ENCODE data around the gene SLC9A9. TPM values are rescaled to one million over a fixed set of nuclear protein-coding genes. Genes with fewer than 3 reads are reported as not detected.

The SLC9A9 gene
- total and polyA plus RNA-seq, 2 of the 8 experiments (the other 6 are each of a cell fraction or from before 2014, with no cell fraction given): 0.48 to 1.1 TPM

DNA sequence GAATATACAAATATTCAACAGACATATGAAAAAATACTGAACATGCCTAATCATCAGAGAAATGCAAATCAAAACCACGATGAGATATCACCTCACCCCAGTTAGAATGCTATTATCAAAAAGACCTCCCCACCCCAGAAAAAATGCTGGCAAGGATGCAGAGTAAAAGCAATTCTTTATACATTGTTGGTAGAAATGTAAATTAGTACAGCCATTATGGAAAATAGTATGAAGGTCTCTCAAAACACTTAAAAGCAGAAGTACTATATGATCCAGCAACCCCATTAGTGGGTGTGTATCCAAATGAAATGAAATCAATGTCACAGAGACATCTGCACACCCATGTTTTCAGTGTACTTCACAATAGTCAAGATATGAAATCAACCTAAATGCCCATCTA lies 420.0 kb downstream of the SLC9A9 start:
- Histone ChIP-seq H2BK5ac (ENCODE audit: low read depth, low read length) (no peak overlapping the region), H4K8ac (ENCODE audit: extremely low read depth, insufficient read depth, low read length) (no peak overlapping the region), H3K9ac (replicated peaks in 1 of 4; ENCODE audit: extremely low read depth in 1 of 4, low read depth in 3 of 4, low read length in 3 of 4) (no peak overlapping the region), H3K79me1 (ENCODE audit: low read depth, low read length) (no peaks in the 10 kb centered on the region), H2BK20ac (ENCODE audit: low read length) (no peak overlapping the region), H3K56ac (replicated peaks; ENCODE audit: insufficient read length, low read depth, low read length) (no peak overlapping the region), H3K23me2 (ENCODE audit: low read depth, low read length) (no peaks in the 10 kb centered on the region; the same call in 1 of the 2 replicates), H3K36me3 (ENCODE audit: control insufficient read depth in 2 of 4, insufficient read depth in 4 of 4, low read length in 3 of 4) (no peaks in the 10 kb centered on the region), H3K9me3 (ENCODE audit: insufficient read depth in 2 of 2, low read depth in 1 of 2, low read length in 1 of 2) (no peaks in the 10 kb centered on the region), H2AK5ac (ENCODE audit: low read depth, low read length) (no peak overlapping the region), H4K20me1 (replicated peaks in 1 of 2; ENCODE audit: control insufficient read depth in 1 of 2, insufficient read depth in 2 of 2, low read length in 2 of 2) (no peaks in the 10 kb centered on the region), H3K27ac (ENCODE audit: low read depth, low read length) (no peak overlapping the region), H3K4ac (replicated peaks; ENCODE audit: insufficient read length, low read depth, low read length) (no peak overlapping the region), H3K14ac (ENCODE audit: insufficient read length) (no peak overlapping the region), H2AFZ (ENCODE audit: low read length) (no peak overlapping the region), H2BK12ac (ENCODE audit: low read depth, low read length) (no peak overlapping the region), H4K91ac (replicated peaks; ENCODE audit: insufficient read length, low read length) (no peak overlapping the region), H3K23ac (ENCODE audit: insufficient read length) (no peak overlapping the region), H3K4me1 (replicated peaks in 1 of 4; ENCODE audit: control insufficient read depth in 3 of 4, insufficient read depth in 4 of 4, low read length in 3 of 4) (peaks cover 3 to 13% (median 10%) of the 10 kb centered on the region in 4 experiments; a peak in 4 of 7 replicates), H2BK120ac (replicated peaks; ENCODE audit: low read depth, low read length) (no peak overlapping the region), H3K79me2 (ENCODE audit: control insufficient read depth in 1 of 2, insufficient read depth in 2 of 2, low read length in 2 of 2) (no peaks in the 10 kb centered on the region), H2BK15ac (ENCODE audit: low read length) (no peak overlapping the region), H3K18ac (ENCODE audit: extremely low read depth, low read length) (no peak overlapping the region), H3K27me3 (replicated peaks in 1 of 4; ENCODE audit: control insufficient read depth in 3 of 4, extremely low read depth in 1 of 4, insufficient read depth in 3 of 4, low read length in 3 of 4) (no peaks in the 10 kb centered on the region), H4K5ac (ENCODE audit: insufficient read length, low read depth, low read length) (no peak overlapping the region), H3K4me3 (ENCODE audit: extremely low read depth in 1 of 4, insufficient read depth in 2 of 4, low read depth in 3 of 4, low read length in 4 of 4) (no peak overlapping the region), H3K4me2 (ENCODE audit: insufficient read depth in 1 of 2, low read depth in 2 of 2, low read length in 2 of 2) (no peak overlapping the region)
- CTCF ChIA-PET (ENCODE audit: partially characterized antibody): no interaction called here
- POLR2A ChIA-PET (ENCODE audit: partially characterized antibody): no interaction called here
- FAIRE-seq: no peak
- WGBS, 2 experiments (ENCODE audit: extremely low coverage in 1 of 2, insufficient coverage in 1 of 2, insufficient read length in 1 of 2, insufficient replicate concordance in 2 of 2, low coverage in 1 of 2, low lambda C conversion rate in 2 of 2, missing lambda C conversion rate in 1 of 2): 88% methylated on average over 1 of the region's 1 CpG; no CpG with 5 or more reads in 1 of the 2 experiments
- no peak for DNase-seq (ENCODE audit: low read depth in 1 of 2, low spot score in 2 of 2)
- TF ChIP-seq PHF8 (conservative IDR thresholded peaks at IDR 0.05; ENCODE audit: low read depth, low read length): no peak
- TF ChIP-seq, protein P1, sequence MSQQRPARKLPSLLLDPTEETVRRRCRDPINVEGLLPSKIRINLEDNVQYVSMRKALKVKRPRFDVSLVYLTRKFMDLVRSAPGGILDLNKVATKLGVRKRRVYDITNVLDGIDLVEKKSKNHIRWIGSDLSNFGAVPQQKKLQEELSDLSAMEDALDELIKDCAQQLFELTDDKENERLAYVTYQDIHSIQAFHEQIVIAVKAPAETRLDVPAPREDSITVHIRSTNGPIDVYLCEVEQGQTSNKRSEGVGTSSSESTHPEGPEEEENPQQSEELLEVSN (IDR thresholded peaks at IDR 0.05): no peak
- TF ChIP-seq CBX8 (IDR thresholded peaks at IDR 0.05; ENCODE audit: borderline replicate concordance, low read depth, low read length): no peak
- no peak for TF ChIP-seq KDM4A (IDR thresholded peaks at IDR 0.05; ENCODE audit: low read depth, low read length, severe bottlenecking)
- TF ChIP-seq KDM1A (IDR thresholded peaks at IDR 0.05; ENCODE audit: borderline replicate concordance, low read length): no peak
- TF ChIP-seq SP2 (IDR thresholded peaks at IDR 0.05; ENCODE audit: low read length): no peak
- TF ChIP-seq RXRA (IDR thresholded peaks at IDR 0.05; ENCODE audit: insufficient read depth, low read depth, low read length): no peak
- TF ChIP-seq YY1 (IDR thresholded peaks at IDR 0.05; ENCODE audit: low read depth, low read length): no peak
- TF ChIP-seq, protein P2, sequence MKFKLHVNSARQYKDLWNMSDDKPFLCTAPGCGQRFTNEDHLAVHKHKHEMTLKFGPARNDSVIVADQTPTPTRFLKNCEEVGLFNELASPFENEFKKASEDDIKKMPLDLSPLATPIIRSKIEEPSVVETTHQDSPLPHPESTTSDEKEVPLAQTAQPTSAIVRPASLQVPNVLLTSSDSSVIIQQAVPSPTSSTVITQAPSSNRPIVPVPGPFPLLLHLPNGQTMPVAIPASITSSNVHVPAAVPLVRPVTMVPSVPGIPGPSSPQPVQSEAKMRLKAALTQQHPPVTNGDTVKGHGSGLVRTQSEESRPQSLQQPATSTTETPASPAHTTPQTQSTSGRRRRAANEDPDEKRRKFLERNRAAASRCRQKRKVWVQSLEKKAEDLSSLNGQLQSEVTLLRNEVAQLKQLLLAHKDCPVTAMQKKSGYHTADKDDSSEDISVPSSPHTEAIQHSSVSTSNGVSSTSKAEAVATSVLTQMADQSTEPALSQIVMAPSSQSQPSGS (IDR thresholded peaks at IDR 0.05; ENCODE audit: low read length): no peak
- no peak for TF ChIP-seq ZNF274 (IDR thresholded peaks at IDR 0.05; ENCODE audit: borderline replicate concordance, extremely low read depth, low read length)
- no peak for TF ChIP-seq FOSL1 (IDR thresholded peaks at IDR 0.05; ENCODE audit: insufficient read depth, low read depth, low read length)
- TF ChIP-seq SP1 (IDR thresholded peaks at IDR 0.05; ENCODE audit: low read depth, low read length): no peak
